Right lobe of liver (tissue), 6 donors: ENCODE results near the gene PIK3R3. TPM values are rescaled to one million over a fixed set of nuclear protein-coding genes. Genes with fewer than 3 reads are reported as not detected.

ENCODE experiments used
- ATAC-seq, 4 donors: fragments of 200-7000 bp; cut with Tn5 transposase; one replicate each; pipeline ENCODE4 v1.9.1; 2020; ENCODE audit warnings: mild to moderate bottlenecking in 4 of 4, moderate library complexity in 4 of 4
- DNase-seq, 3 donors: peaks; one replicate each; pipeline ENCODE4 v3.0.0-alpha.2; 2020
- H3K27ac ChIP-seq, 3 donors: fragments of 200-600 bp; one replicate each; pipeline ENCODE4 v1.8.0; 2022
- H3K27me3 ChIP-seq, 2 donors: fragments of 200-600 bp; one replicate each; pipeline ENCODE4 v1.8.0; 2022
- H3K36me3 ChIP-seq, 4 donors: fragments of 200-600 bp; sonication (generic) in 1 of 4; one replicate each; pipeline versions ENCODE4 v1.5.1 to v1.8.0; 2017 to 2022; ENCODE audit warnings: control low read depth in 1 of 4
- H3K4me1 ChIP-seq, 4 donors: fragments of 200-600 bp; sonication (generic) in 1 of 4; one replicate each; pipeline versions ENCODE4 v1.5.1 to v1.8.0; 2017 to 2022; ENCODE audit warnings: control low read depth in 1 of 4
- H3K4me3 ChIP-seq, 3 donors: fragments of 200-600 bp; one replicate each; pipeline ENCODE4 v1.8.0; 2022
- H3K9me3 ChIP-seq, 4 donors: fragments of 200-600 bp; sonication (generic) in 1 of 4; one replicate each; pipeline versions ENCODE4 v1.5.1 to v1.8.0; 2017 to 2022; ENCODE audit warnings: control low read depth in 1 of 4
- CTCF ChIP-seq, 4 donors: fragments of 200-600 bp in 3 of 4; fragments of 450-650 bp in 1 of 4; IDR thresholded peaks; one replicate each; pipeline versions ENCODE4 v1.5.1 to v1.8.0; 2016 to 2022; ENCODE audit warnings: antibody characterized with exemption in 4 of 4, mild to moderate bottlenecking in 2 of 4
- POLR2A ChIP-seq: fragments of 450-650 bp; IDR thresholded peaks from one replicate; pipeline ENCODE4 v1.6.1; 2017; ENCODE audit warnings: antibody characterized with exemption, mild to moderate bottlenecking
- WGBS: methylation state at CpG from one replicate; pipeline ENCODE4 v1.1.6; 2018; ENCODE audit warnings: low coverage, low lambda C conversion rate; ENCODE audit not compliant: insufficient coverage; ENCODE audit errors: missing lambda C conversion rate; 5-methylcytosine and 5-hydroxymethylcytosine counted together
- intact Hi-C, 2 donors: fragments of 100-400 bp; cut with DNase I; formaldehyde crosslinking; loops; one replicate each; pipeline versions ENCODE4 v1.11.2 to v1.14.1; 2022
- total RNA-seq, 6 experiments: library from RNA; depleted of rRNA in 2 of 6; stranded (reverse); fragments of >200 nt in 2 of 6; fragmentation: NEBNext Ultra II Directional in 3 of 6; extraction: Animal tissue kit (Norgen Biotek cat#: 25700) in 3 of 6; gene quantifications; one replicate each; pipeline versions ENCODE4 v1.1.0 to v1.2.4, GENCODE V29; 2016 to 2023
- donor health status: DM: no; HTN: yes; CAD: no.
- donor health status: DM: no; HTN: no; CAD: no.
- donor health status: DM: no; HTN: no; CAD: no.
- donor health status: DM: no; HTN: yes; CAD: no.
- donor health status: DM: no; HTN: yes; CAD: no.

PIK3R3 gene
- total RNA-seq, 6 experiments from 2014 or later, result 2.0 to 4.3 (median 2.8) TPM

GRCh38 chr1:46153228-46153627 lies 20.8 kb upstream of the PIK3R3 start:
- no peaks in the 10 kb centered on the region for H3K9me3 ChIP-seq
- intact Hi-C loops, result no loop called here
- no peaks in the 10 kb centered on the region for H3K27me3 ChIP-seq
- DNase-seq (no peak), ATAC-seq (no peak)
- no peak overlapping the region for H3K4me3 ChIP-seq
- no CpG with 5 or more reads among the region's 1 CpG for WGBS
- no peaks in the 10 kb centered on the region for H3K4me1 ChIP-seq
- H3K36me3 ChIP-seq, result no peaks in the 10 kb centered on the region
- H3K27ac ChIP-seq, result no peak overlapping the region
- TF ChIP-seq POLR2A, result no peak
- TF ChIP-seq CTCF (IDR thresholded peaks at IDR 0.05), result no peak

- TF ChIP-seq POLR2A, result no peak
- no peak for TF ChIP-seq CTCF (IDR thresholded peaks at IDR 0.05)
- Histone ChIP-seq H3K27ac (no peak overlapping the region), H3K36me3 (no peaks in the 10 kb centered on the region), H3K9me3 (no peaks in the 10 kb centered on the region), H3K4me1 (no peaks in the 10 kb centered on the region), H3K27me3 (no peaks in the 10 kb centered on the region), H3K4me3 (no peak overlapping the region)
- no peak for DNase-seq
- ATAC-seq, result no peak
- intact Hi-C loops, result no loop called here
- WGBS, result 50% methylated on average over 3 of the region's 3 CpGs
Observed at GRCh38 chr1:46152016-46152415, 19.6 kb upstream of the PIK3R3 start.

GRCh38 chr1:46150085-46150484 lies 17.7 kb upstream of the PIK3R3 start:
- Histone ChIP-seq H3K36me3 (no peaks in the 10 kb centered on the region), H3K27me3 (no peaks in the 10 kb centered on the region), H3K4me3 (no peak overlapping the region), H3K4me1 (no peaks in the 10 kb centered on the region), H3K27ac (no peak overlapping the region), H3K9me3 (no peaks in the 10 kb centered on the region)
- 58% methylated on average over 2 of the region's 2 CpGs for WGBS
- no peak for DNase-seq
- no peak for ATAC-seq
- intact Hi-C loops, result no loop called here
- no peak for TF ChIP-seq CTCF (IDR thresholded peaks at IDR 0.05)
- no peak for TF ChIP-seq POLR2A

GRCh38 chr1:46148318-46148717 lies 15.9 kb upstream of the PIK3R3 start:
- Histone ChIP-seq H3K4me1 (no peaks in the 10 kb centered on the region), H3K4me3 (no peak overlapping the region), H3K36me3 (no peaks in the 10 kb centered on the region), H3K27me3 (no peaks in the 10 kb centered on the region), H3K27ac (no peak overlapping the region), H3K9me3 (no peaks in the 10 kb centered on the region)
- intact Hi-C loops, result no loop called here
- TF ChIP-seq POLR2A (no peak), CTCF (IDR thresholded peaks at IDR 0.05) (no peak)
- 25% methylated on average over 1 of the region's 2 CpGs for WGBS
- DNase-seq (no peak), ATAC-seq (no peak)

GRCh38 chr1:46137916-46138315 lies 5.5 kb upstream of the PIK3R3 start:
- Histone ChIP-seq H3K27ac (peak overlapping the region; percentile 36 to 62 (median 45)), H3K9me3 (no peaks in the 10 kb centered on the region), H3K4me3 (no peak overlapping the region), H3K36me3 (no peaks in the 10 kb centered on the region), H3K4me1 (no peaks in the 10 kb centered on the region), H3K27me3 (no peaks in the 10 kb centered on the region)
- WGBS, result 34% methylated on average over 3 of the region's 3 CpGs
- intact Hi-C loops, result no loop called here
- ATAC-seq (peak; percentile 1 to 52 (median 22)), DNase-seq (no peak)
- TF ChIP-seq CTCF (IDR thresholded peaks at IDR 0.05), result no peak
- TF ChIP-seq POLR2A, result no peak
